Stimulated activated CD4-positive, alpha-beta T cell treated with anti-CD3 and anti-CD28 coated beads, Interleukin-1b, Interleukin-23, amount 100 ng/mL, for 48 hours (primary cell): ENCODE data around the gene PDK2.

Experiments
- DNase-seq: peaks from one replicate; pipeline ENCODE4 v3.0.0-alpha.2; 2020

The PDK2 gene

DNA sequence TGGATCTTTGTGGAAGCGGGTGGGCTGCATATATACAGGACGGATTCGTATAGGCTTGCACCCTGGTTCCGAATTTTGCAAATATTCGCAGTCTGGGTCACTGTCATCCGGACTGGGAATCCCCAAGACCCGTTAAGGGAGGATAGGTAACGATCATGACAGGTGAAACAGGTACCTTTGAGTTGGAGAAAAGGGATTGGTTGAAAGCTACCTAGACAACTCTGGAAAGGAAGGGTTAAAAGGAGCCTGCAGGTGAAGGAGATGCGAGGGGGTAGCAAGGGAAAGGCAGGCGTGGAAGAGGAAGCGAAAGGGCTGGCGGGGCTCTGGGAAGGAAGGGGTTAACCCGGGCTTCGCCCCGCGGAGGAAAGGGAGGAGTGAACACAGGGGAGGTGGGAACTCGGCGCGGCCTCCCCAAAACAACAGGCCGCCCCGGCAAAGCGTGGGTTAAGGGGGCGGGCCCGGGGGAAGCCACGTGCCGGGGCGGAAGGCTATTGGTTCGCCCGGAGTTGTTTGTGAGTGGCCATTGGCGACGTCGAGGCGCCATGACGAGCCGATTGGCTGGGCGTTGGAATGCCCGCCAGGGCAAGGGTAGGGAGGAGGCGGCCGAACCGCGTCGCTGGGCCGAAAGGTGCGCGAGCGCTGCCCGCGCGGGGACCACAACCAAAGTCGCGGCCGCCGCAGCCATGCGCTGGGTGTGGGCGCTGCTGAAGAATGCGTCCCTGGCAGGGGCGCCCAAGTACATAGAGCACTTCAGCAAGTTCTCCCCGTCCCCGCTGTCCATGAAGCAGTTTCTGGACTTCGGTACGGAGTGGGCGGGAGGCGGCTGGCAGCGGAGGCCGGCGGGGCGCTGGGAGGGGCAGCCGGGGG lies at the start of gene PDK2:
TSS of gene PDK2 (plus strand) at position 599 of the 867 bp plus-strand sequence. CDS start at position 684, 85 bp downstream.
- peak; percentile 95 for DNase-seq

DNA sequence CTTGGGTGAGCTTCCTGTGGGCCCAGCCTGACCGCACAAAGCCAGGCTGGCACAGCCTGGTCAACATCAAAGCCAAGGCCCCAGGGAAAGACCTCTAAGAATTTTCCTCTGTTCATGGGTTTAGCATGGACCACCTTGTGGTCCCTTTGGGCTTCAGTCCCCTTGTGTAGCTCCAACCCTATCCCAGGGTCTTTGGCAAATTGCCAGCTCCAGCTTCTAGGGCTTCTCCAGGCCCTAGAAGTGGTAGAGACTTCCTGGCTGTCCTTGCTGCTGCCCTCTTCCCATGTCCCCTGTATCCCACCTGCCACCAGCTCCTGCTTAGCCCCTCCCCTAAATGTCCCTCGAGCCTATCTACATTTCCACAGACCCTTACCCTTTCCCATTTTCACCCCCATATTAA lies 49.0 kb upstream of the PDK2 start:
- no peak for DNase-seq

DNA sequence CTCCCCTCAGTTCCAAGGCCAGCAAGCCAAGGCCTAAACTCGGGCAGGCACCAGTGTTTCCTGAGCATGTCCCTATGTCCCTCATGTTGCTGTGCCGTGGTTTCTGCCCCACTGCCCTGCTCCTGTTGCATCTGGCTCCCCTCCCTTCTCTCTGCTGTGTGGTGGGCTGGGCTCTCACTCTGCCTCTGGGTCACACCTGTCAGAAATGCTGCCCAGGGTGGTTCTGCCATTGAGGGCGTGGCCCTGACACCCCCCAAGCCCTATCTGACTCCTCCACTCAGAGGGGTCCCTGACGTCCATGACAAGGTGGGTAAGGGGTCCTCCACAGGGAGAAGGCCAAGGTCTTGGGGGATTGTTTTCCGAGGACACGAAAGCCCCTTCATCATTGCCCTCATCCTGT lies 48.5 kb upstream of the PDK2 start:
- DNase-seq: no peak

DNA sequence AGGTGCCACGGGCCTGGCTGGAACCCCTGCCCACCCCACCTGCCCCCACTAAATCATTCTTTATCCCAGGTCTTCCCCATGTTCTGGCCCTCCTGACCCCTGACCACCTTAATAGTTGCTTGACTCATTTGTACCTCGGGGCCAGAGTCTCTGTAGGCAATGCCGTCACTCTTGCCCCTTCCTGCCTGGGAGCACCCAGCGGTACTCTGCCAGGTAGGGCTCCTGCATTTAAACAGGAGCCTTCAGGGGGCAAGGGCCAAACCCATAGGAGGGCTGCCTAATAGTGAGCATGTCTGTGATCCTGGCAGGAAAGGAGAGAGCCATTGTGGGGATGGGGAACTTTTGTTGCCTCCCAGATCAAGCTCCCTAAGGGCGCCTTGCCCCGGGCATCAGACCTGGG lies 48.1 kb upstream of the PDK2 start:
- no peak for DNase-seq

DNA sequence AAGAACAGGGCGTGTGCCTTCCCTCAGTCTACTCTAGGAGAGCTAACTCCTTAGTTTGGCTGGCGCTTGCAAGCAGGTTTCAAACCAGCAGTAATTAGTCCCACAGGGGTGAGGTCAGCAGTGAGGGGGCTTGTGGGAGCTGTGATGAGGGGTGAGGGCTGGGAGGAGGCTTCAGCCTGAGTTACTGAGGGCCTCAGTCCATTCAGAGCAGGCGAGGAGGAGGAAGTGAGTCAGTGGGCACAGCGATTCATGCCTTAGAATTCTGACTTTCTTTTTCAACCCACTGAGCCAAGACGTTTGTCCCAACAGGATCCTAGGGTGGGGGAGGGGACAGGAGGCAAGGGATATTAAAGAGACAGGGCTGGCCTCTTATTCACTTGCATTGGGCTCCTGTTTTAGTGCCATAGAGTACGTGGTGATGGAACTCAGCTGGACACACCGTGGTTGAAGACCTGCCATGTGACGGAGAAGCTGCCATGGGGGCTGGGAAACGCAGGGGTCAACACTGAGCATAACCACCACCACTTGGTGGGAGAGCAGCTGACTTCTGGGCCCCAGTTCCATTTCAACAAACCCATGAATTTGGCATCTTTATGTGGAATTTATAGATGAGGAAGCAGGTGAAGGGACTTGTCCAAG lies 47.5 kb upstream of the PDK2 start:
- DNase-seq: peak; percentile 54

DNA sequence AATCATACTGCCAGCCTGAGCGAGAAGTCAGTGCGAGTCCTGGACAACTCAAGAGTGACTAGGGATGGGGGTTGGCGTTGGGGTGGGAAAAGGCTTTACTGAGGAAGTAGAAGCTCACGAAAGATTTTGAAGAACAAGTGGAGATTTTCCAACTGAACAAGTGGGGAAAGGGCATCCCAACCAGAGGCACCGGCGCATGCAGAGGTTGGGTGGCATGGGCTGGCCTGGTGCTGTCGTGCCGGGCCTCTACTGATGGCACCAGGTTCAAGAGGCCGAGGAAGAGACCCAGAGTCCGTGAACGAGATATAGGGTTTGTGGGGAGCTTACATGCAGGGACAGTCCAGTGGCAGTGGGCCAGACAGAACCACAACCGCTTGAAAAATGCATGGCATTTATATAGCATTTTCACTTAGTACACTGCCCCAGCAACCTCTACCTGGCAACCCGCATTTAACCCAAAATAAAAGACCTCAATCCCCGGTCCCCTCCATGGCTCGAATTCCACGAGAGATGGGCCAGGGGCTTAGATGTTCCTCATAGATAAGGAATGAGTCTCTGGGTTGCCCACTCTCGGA lies 46.9 kb upstream of the PDK2 start:
- no peak for DNase-seq

DNA sequence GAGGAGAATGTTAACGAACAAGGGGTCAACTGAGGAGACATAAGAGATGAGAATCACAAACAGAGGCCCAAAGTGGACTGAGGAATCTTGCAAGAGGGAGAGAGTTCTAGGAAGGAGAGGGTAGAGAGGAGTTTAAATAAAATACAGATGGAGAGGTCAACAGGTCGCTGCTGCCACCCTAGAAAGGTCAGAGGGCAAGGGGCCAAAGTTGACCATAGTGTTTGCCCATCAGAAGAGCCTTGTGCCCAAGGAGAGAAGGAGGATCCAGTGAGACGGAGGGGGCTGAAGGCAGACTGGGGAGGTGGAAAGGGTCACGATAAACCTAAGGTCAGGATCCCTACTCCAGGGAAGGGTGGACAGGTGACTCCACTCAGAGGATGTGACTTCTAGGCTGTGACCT lies 46.2 kb upstream of the PDK2 start:
- DNase-seq: no peak

DNA sequence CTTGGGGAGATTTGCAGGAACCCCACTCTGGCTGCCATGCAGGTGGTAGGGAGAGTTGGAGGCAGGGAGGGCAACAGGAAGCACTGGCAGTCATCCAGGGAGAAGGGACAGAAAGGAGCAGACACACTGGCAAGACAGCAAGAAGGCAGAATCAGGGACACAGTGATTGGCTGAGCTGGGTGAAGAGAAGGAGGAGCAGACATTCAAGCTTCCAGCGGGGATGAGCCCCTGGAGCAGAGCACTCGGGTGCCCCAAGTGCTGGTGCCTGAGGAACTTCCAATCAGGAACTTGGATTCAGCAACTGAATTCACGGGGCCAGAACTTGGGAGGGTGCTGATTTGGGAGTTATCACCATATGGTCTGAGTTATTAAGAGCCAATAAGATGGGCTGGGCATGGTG lies 45.5 kb upstream of the PDK2 start:
- DNase-seq: no peak

DNA sequence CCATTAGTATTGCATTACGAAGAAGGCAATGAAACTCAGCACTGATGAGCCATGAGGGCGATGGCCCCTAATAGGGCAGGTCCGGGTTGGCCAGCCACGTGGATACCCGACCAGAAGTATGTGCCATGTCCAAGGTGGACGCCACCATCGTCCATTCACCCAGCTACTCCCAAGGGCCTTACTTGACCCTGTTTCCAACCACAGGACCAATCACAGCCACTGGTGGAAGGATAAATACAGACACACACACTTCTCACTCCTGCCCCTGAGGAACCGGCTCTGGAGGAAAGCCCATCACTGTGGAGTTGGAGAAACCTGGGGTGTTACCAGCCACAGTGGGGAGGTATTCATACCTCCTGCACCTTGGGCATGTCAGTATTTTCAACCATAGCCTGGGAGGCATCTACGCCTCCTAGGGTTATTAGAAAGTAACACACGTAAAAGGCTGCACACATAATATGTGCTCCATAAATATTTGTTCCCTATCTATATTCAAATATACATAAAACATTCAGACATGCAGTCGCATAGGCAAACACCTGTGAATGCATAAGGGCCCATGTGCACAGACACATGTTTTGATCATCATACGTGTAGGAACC lies 44.6 kb upstream of the PDK2 start:
- no peak for DNase-seq

DNA sequence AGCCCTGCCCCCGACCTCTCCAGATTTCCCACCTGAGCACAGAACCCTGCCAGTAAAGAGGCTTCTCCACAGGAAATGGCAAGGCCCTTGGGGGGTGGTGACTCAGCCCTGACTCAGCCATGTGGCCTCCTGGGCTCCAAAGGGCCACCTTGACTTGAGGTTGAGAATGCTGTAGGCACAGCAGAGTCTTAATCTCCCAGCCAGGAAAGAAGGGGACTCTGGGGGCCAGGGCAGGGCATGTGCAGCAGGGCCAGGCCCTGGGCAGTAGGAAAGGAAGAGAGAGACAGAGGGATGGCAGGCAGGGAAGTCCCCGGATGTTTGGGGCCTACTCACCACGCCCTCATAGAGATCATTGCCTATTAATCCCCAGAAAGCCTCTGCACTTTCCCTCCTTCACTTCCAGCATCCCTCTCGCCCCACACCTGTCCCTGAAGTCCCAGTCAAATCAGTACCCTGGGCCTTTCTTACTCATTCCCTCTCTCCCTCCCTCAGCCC lies 44.0 kb upstream of the PDK2 start:
- peak; percentile 89 for DNase-seq

DNA sequence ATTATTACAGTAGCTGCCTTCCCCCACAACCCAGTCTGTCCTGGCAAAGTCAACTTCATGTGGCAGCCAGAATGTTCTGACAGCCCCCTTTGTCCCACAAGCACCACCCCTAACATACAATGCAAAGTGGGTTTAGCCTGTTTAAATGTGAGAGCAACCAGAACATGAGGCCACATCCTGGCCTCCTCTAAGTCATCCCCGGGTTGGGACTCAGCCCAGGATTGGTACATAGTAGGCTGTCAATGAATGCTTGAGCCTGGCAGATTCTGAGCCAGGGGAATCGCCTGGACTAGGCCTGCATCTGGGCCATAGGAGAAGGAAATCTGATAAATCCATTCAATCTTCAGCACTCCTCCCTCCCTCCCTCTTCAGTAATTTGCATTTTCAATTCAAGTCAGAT lies 43.5 kb upstream of the PDK2 start:
- no peak for DNase-seq

DNA sequence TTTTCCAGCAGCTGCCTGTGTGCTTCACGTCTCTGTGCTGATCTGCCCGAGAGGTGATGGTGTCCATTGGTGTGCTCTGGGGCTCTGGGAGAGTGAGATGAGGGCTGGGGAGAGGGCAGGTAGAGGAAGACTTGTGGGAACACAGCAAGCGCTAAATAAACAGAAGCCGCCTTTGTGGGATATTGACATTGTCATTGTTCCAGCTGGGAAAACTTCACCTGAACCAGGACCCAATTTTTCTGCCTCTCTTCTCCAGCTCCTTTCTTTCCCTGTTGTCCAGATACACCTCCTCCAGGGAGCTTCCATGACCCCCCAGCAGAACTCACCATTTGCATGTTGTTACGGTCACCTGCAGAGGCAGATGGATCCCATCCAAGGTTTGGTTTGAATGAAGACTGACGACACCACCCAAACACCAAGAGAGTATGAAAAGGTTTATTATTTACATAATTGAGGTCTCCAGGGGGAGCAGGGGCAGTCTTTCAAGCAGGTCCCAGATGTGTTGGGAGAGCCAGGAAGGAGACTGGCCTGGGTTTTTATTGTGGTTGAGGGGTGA lies 42.8 kb upstream of the PDK2 start:
- DNase-seq: no peak

DNA sequence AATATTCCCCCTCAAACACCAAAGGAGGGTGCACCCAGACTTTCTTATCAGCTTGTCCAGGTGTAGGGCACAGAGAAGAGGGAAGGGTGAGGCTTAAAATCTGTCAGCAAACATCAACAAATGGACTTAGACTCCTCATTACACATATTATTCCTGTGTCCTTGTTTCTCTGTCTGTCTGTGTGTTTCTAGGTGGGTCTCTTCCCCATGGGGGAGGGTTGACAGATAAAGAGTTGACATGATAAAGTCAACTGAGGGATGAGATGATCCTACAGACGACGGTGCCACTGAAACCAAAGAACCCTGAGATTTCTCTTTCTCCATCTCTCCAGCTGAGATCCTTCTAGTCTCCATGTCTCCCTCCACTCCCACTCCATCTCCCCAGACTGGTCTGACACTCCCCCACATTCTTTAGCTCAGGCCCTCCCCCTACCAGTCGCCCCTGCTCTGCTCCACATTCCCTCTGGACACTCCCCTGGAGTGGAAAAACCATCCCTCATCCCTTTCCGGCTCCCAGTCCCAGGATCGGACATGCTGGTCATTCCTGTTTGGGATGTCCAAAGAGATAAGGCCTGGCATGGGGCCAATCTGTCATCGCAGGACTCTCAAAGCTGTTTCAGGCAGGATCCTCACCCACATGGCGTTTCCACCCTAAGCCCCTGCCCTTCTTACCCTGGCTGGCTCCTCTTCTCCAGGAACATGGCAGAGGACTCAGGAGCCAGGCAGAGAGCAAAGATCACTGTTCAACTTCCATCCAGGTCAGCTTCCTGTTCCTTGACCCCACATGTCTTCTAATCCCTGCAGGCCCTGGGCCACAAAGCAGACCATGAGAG lies 42.1 kb upstream of the PDK2 start:
- no peak for DNase-seq

DNA sequence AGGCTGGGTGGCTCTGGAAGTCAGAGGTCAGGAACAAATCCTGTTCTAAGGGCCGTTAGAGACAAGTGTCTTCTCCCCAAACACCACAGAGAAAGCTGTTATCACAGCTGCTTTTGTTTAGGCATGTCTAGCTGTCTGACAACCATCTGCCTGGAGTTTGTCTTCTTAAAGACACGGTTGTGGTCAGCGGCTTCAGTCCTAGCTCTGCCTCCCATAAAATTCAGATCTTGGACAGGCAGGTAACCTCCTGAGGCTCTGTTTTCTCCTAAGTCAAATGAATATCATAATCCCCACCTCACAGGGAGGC lies 41.5 kb upstream of the PDK2 start:
- no peak for DNase-seq

DNA sequence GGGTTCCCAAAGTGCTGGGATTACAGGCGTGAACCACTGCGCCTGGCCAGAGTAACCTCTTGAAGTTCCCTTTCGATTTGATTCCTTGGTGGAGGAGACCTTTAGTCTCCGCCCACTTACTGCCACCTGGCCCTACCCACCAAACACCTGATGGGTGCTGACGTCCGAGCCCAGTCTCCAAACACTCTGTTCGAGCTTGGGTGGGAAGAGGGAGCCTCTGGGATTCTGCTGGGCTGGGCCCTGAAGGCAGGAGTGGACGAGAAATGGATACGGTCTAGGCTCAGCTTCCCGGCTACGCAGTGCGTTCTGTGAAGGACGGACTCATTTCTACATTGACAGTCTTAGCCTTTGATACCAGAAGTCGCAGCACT lies 40.1 kb upstream of the PDK2 start:
- DNase-seq: peak; percentile 20

DNA sequence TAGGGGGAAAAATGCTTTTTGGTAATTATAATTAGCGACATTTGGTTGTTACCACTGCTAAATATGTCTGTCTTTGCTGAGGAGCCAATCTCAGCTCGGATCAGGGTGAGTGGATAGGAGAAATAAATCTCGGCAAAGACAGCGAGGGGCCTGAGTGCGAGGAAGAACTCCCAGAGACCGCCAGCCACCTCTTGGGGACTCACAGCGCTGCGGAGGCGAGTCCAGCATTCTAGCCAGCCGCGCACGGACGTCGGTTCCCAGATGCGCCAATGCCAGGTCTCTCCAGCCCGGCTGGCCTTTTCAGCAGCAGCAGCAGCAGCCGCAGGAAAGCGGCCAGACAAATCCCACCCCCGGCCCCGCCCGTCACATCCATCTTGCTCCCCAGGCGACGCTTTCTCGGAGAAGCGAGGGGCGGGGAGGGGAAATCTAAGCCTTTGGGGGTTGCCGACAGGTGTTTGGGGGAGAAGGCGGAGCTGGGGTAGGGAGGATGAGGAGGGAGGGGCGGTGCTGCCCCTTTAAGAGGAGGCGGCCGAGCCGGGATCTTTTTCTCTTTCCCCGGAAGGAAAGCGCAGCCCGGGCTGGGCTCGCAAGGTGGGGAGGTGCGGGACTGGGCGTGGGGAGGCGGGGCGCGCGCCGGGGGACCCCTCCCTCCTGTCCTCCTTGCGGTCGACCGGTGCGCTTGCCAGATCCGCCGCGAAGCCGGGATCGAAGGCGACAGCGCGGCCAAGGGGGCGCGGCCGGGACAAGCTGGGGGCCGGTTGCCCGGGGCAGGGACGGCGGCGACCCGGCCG lies 39.5 kb upstream of the PDK2 start, which contains the start of gene ITGA3:
TSS of gene ITGA3 (plus strand) at position 685 of the 791 bp plus-strand sequence. CDS start 330 bp downstream, outside the sequence.
- DNase-seq: peak; percentile 56

DNA sequence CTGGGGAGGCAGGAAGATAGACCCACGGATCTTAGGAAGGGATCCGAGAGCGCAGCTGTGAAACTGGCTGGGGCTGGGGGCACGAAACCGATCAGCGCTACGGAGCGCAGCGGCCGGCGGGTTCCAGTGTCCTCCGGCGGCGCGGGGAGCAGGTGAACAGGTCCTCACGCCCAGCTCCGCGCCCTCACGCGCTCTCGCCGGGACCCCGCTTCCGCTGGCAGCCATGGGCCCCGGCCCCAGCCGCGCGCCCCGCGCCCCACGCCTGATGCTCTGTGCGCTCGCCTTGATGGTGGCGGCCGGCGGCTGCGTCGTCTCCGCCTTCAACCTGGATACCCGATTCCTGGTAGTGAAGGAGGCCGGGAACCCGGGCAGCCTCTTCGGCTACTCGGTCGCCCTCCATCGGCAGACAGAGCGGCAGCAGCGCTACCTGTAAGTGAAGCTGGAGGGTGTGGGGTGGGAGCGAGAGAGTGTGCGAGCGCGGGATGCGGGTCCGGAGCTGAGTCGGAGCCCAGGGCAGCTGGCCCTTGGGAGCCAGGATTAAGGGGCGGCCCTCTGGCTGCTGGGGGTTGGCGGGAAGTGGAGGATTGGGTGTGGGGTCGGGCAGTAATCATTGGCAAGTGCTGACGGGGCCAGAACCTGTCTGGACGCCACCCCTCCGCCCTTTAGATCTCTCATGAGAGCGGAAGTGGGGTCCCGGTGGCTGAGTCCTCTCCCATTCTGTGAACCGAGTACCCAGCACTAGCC lies 38.8 kb upstream of the PDK2 start:
- peak; percentile 77 for DNase-seq

DNA sequence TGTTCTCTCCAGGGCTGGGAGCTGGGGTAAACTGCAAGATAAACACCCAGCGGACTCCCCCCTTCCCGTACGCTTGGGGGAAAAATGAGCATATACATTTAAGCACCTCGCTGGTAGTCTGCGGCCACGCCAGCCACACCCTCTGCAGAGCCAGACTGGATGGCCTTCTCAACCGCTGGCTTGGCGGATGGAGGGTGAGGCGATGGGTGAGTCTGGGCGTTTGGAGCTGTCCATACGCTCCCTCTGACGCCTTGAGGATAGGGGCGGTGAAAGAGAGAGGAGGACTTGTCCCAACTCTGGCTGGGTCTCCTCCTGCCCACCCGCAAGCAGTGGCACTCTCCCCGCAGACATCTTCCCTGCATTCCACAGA lies 38.2 kb upstream of the PDK2 start:
- DNase-seq: no peak

DNA sequence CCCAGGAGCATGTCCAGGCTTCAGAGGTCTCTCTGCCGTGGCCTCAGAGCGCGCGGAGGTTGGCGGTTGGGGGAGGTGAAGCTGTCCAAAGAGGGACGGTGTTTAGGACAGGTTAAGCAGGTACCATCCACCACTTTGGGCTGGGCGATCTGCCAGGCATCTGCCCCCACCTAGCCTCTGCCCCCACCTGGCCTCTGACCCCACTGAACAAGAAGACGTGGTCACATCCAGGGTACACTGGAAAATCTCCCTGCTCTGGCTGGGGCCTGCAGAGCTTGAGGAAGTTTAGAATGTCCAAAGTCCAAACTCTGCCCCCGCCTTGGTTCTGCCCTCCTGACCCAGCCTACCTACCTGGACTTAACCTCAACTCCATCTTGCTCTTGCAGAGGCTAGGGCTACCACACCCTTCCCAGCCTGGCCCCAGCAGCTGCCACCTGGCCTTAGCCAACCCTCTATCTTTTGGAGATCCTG lies 37.6 kb upstream of the PDK2 start:
- DNase-seq: no peak

DNA sequence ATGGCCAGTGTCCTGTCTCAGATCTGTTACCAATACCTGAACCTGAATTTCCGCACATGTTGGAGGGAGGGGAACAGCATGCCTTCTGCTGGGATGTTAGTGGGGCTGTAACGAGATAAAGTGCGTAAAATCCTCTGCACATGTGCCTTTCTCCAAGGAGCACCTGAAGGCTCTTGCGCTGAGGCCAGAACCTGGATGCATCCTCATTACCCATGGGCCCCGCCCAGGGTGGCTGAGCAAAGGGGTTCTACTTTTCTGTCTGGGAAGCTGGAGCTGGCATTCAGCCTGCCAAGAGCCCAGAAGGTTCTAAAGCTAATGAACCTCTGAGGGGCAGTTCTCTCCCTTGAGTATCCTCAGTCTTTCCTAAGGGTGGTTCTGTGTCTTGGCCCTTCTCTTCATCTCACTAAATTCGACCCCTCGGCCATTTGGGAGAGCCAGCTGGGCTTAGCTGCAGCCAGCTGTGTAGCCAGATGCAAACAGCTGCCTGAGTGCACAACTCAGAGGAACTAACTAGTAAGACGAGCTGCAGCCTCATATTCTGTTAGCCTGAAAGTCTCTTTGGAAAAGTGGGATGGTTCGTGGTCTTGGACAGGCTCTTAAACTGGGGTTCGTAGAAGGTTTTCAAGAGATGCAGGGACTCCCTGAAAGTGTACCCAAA lies 36.7 kb upstream of the PDK2 start:
- DNase-seq: no peak
